GM19463 (cell line): ENCODE results near the gene PARP2.
"Not testable (repeated sequence)": the region's sequence is repeated elsewhere in the genome, so short reads cannot be mapped to it uniquely, and the experiment has no call there.

Experiments
- ATAC-seq: cut with Tn5 transposase; IDR thresholded peaks from one replicate; pipeline ENCODE4 v1.9.1; 2021; ENCODE audit warnings: mild to moderate bottlenecking, moderate library complexity; ENCODE audit not compliant: unreplicated experiment

PARP2 gene

GRCh38 chr14:20343092-20343861, at the start of gene PARP2:
Gene PARP2, plus strand, starts transcription at chr14:20343635. Its CDS starts 7 bp downstream, at chr14:20343642.
- peak; percentile 93 for ATAC-seq

GRCh38 chr14:20294636-20295035, 48.8 kb upstream of the PARP2 start:
- ATAC-seq, result no peak

GRCh38 chr14:20295067-20295466, 48.4 kb upstream of the PARP2 start:
- ATAC-seq, result peak; percentile 96

GRCh38 chr14:20302042-20302755, 41.2 kb upstream of the PARP2 start:
- ATAC-seq, result no peak

GRCh38 chr14:20305265-20306078, 38.0 kb upstream of the PARP2 start, which contains the start of gene TTC5:
Gene TTC5, minus strand, starts transcription at chr14:20305951. Its CDS starts 14 bp downstream, at chr14:20305937.
- peak; percentile 96 for ATAC-seq

GRCh38 chr14:20306079-20306423, 37.4 kb upstream of the PARP2 start:
- ATAC-seq, result no peak

GRCh38 chr14:20314026-20314425, 29.4 kb upstream of the PARP2 start:
- no peak for ATAC-seq

GRCh38 chr14:20317720-20318119, 25.7 kb upstream of the PARP2 start:
- no peak for ATAC-seq

- peak; percentile 57 for ATAC-seq
Measured at GRCh38 chr14:20327005-20327869, 16.2 kb upstream of the PARP2 start.

GRCh38 chr14:20328705-20329104, 14.7 kb upstream of the PARP2 start:
- ATAC-seq, result no peak

GRCh38 chr14:20329355-20329754, 14.1 kb upstream of the PARP2 start:
- no peak for ATAC-seq

- ATAC-seq, result no peak
Measured at GRCh38 chr14:20331053-20331613, 12.3 kb upstream of the PARP2 start.

- ATAC-seq, result no peak
Measured at GRCh38 chr14:20332431-20332787, 11.0 kb upstream of the PARP2 start.

- ATAC-seq, result peak; percentile 97
Measured at GRCh38 chr14:20332788-20333493, 10.5 kb upstream of the PARP2 start, which contains the start of gene CCNB1IP1. Gene CCNB1IP1, minus strand, starts transcription at chr14:20333279. Its CDS starts 16,756 bp downstream, at chr14:20316523.

GRCh38 chr14:20333494-20333841, 10.0 kb upstream of the PARP2 start:
- no peak for ATAC-seq

GRCh38 chr14:20334017-20334416, 9.4 kb upstream of the PARP2 start:
- ATAC-seq, result no peak

GRCh38 chr14:20341032-20341431, 2.4 kb upstream of the PARP2 start:
- not testable (repeated sequence) for ATAC-seq

GRCh38 chr14:20341646-20342045, 1.8 kb upstream of the PARP2 start:
- ATAC-seq, result no peak

GRCh38 chr14:20343862-20344220, 406 bp downstream of the PARP2 start:
- no peak for ATAC-seq

- no peak for ATAC-seq
Measured at GRCh38 chr14:20345366-20345765, 1.9 kb downstream of the PARP2 start.
